Activated naive CD8-positive, alpha-beta T cell treated with anti-CD3 and anti-CD28 coated beads, Interleukin-2, amount 50 U/mL, for 16 hours (primary cell): ENCODE data around the gene SMC6.

Source experiments
- DNase-seq: peaks from one replicate; pipeline ENCODE4 v3.0.0-alpha.2; 2020; ENCODE audit warnings: low read depth, low spot score

SMC6 gene

GRCh38 chr2:17718689-17719088, 34.9 kb downstream of the SMC6 start:
- DNase-seq = no peak

DNA sequence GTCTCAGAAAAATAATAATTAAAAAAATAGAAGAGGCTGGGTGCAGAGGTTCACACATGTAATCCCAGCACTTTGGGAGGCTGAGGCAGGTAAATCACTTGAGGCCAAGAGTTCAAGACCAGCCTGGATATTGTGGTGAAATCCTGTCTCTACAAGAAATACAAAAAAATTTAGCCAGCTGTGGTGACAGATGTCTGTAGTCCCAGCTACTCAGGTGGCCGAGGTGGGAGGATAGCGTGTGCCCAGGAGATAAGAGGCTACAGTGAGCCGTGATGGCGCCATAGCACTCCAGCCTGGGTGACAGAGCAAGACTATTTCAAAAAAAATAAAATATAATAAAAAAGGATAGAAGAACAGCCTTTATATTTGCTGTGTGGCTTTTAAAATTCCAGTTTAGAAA, 35.9 kb downstream of the SMC6 start:
- no peak for DNase-seq

- no peak for DNase-seq
Observed at GRCh38 chr2:17713291-17713690, 40.3 kb downstream of the SMC6 start.

- no peak for DNase-seq
Observed at GRCh38 chr2:17710547-17711248, 42.9 kb downstream of the SMC6 start.

GRCh38 chr2:17709897-17710296, 43.7 kb downstream of the SMC6 start:
- no peak for DNase-seq

DNA sequence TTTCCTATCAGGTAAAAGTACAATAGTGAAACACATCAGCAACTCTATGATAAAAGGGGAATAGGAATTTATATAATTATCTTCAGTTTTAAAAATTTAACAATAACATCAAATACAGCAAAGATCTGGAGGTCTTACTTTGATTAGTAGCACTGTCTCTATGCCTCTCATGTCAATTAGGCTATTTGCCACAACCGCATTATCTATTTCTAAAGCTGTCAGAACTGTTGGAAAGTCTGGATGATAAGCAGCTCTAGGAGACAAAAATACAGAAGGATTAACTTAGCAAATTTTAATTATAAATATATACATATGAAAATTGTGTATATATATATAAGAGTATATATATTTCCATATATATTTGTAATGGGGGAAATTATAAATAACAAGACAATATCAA, 45.1 kb downstream of the SMC6 start:
- DNase-seq = no peak

GRCh38 chr2:17706845-17707244, 46.8 kb downstream of the SMC6 start:
- DNase-seq = no peak

GRCh38 chr2:17690776-17691175, 62.8 kb downstream of the SMC6 start:
- DNase-seq = no peak

DNA sequence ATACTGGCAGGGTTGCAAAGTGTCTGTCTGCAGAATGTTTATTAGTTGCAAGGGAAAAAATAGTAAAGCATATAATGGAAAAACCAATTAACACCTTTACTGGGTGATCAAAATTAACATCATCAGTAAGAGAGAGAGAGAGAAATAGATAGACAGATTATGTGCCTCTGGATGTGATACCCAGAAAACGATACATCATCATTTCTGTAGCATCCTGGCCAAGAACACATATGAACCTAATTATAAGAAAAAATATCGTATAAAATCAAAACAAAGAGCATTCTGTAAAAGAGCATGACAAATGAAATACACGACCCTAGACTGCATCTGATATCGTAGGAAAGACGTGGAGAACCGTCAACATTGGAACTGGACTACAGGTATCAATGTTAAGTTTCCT, 64.6 kb downstream of the SMC6 start:
- DNase-seq = no peak

DNA sequence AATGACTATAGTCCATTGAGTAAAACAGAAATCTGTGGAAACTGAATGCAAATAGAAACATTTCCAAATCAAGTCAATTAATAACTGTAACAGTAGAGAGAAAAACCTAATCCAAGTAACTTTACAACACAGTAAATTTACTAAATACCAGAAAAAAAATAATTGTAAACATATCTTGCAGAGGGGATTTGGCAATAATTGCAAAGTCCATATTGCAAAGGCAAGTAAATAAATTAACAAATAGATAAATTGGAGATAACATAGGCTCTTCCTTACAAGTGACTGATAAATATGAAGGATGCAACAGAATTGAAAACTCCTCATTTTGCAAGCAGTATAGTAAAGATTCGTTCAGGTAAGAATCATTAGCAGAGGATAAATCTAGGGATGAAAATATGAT, 65.0 kb downstream of the SMC6 start:
- DNase-seq = no peak

- no peak for DNase-seq
Observed at GRCh38 chr2:17683981-17684380, 69.6 kb downstream of the SMC6 start.

DNA sequence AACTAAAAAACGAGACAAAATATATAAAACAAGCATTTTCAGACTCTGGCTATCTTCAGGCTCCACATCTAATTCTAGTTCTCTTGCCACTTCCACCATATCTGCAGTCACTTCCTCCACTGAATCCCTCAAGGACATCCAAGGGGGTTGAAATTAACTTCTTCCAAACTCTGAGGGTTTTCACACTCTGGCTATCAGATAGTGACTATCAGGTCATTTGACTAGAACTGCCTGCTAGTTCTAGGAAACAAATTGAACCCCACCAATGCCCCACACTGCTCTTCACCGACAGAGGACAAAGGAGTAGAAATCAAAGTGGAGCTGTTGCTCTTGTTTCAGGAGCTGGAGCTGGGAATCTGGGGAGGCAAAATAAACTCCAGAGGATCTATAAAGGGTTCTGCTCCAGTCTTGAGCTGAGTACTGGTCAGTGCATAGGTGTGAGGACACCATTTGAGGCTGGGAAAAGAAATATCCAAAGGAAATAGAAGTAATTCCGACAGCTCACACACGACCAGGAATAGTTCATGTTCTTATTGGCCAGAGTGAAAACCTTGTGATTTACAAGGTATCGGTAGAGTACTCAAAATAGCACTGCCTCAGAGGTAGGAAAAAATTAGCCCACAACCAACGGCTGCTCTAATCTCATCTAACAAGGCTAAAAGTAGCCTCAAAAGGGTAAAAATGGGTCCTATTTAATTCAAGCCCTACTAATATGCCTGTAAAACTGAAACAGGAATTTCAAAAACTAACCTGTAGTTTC, 71.3 kb downstream of the SMC6 start:
- no peak for DNase-seq

DNA sequence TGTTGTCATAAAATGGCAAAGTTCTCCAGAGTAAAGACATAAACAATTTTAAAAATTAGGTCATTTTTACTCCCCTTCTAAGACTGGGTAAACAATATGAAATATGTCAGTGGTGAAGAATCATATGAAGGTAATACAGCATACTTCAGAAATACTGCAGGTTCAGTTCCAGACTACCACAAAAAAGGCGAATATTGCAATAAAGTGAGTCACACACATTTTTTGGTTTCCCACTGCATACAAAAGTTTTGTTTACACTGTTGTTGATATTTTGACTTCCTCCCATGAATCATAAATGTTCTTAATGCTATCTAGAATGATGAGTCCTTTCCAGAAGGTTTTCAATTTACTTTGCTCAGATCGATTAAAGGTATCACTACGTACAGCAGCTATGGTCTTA, 73.5 kb downstream of the SMC6 start:
- DNase-seq = no peak

DNA sequence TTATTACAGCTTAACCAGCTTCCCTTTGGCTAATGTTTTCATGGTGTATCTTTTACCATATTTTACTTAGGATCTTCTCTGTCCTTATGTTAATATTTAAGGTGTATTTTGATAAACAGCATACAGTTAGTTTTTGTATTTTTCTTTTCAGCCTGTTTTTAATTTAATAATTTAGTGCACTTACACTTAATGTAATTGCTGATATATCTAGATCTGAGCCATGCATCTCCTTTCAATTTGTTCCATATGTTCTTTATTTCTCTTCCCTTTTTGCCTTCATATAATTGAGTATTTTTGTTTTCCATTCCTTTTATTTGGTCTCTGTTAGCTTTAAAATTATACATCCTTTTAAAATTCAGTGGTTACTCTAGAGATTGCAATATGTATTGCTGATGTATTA, 78.8 kb downstream of the SMC6 start:
- DNase-seq = no peak

DNA sequence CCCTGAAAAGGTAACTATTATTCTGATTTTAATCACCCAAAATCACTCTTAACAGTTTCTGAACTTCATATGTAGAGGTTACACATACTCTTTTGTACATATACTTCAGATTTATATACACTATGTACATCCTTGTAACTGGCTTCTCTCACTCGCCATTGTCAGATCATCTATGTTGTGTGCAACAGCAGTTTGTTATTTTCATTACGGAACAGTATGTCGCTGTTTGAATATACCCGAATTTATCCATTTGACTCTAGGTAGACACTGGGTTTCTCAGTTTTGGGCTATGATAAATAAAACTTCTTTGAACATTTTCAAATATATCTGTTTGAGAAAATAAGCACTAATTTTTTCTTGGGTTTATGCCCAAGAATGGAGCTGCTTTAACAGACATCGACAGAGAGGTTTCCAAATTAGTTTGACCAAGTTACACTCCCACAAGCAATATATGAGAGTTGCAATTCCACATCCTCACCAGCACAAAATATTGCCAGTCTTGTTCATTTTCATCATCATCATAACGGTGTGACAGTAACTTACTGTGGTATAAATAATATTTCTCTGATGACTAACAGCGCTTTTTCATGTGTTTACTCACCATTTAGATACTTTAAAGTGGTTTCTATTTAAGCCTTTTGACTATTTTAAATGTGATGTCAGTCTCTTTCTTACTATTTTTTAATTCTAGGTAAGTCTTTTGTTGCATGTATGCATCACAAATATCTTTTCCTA, 80.9 kb downstream of the SMC6 start:
- no peak for DNase-seq

DNA sequence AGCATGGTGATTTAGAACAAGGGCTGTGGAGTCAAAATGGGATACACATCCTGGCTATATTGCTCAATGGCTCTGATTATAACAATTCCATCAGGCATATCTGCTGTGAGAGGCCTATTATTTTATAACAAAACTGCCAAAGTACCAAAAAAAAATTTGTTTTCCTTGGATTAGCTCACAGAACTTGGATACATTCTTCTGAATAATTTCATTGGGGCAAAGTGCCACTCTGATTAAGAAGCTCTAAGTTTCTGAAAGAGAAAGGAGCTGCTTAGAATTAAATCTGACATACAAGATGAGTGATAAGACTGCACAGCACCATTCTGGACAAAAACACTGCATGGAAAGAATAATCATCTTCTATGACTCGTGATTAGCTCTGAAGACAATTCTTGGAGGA, 85.7 kb downstream of the SMC6 start:
- DNase-seq = no peak

GRCh38 chr2:17664534-17664933, 89.1 kb downstream of the SMC6 start:
- no peak for DNase-seq

GRCh38 chr2:17662723-17663122, 90.9 kb downstream of the SMC6 start:
- DNase-seq = no peak

GRCh38 chr2:17661460-17661859, 92.2 kb downstream of the SMC6 start:
- no peak for DNase-seq

DNA sequence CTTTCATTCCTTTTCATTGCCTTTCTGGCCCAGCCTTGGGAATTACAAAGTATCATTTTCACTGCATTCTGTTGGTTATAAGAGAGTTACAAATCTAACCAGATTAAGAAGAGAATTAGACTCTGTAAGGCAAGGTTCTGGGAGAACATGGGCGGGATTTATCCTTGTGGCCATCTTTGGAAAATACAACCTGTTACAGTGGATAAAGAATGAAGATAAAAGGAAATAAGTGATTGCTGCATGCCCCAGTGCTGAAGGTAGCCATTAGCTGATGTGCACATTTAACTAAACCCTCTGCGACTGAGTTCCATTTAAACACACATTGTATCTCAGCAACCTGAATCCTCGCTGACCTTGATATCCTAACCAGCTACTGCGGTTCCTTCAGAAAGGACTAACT, 93.4 kb downstream of the SMC6 start:
- no peak for DNase-seq

- DNase-seq = no peak
Observed at GRCh38 chr2:17658251-17658843, 95.3 kb downstream of the SMC6 start.

- no peak for DNase-seq
Observed at GRCh38 chr2:17657759-17658158, 95.9 kb downstream of the SMC6 start.
